HK-2 (cell line): ENCODE data around the gene OR2J3.
"Not testable (repeated sequence)": the region's sequence is repeated elsewhere in the genome, so short reads cannot be mapped to it uniquely, and the experiment has no call there.

Experiments used
- DNase-seq: peaks from one replicate; pipeline ENCODE4 v3.0.0-alpha.2; 2018; ENCODE audit not compliant: unreplicated experiment

Gene OR2J3

DNA sequence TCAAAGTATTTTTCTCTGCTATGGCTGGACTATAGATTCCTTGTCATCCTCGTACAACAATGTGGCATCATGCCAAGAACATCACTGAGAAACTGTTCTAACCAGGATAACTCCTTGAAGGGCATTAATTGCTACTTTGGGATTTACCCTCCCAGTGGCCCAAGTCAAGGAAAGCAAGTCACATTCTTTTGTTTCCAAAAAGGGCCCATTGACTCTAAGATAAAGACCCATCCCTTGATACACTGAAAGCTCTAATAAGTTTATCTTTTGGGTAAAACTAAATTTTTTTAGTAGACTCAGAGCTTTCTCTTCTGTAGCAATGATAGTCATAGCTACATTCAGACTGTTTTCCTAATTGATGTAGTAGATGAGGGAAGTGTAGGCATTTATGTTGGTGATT is at the start of gene OR2J3:
OR2J3 (plus strand) TSS at position 301 of the 400 bp plus-strand sequence. CDS start 3,833 bp downstream, outside the sequence.
- DNase-seq, result no peak

DNA sequence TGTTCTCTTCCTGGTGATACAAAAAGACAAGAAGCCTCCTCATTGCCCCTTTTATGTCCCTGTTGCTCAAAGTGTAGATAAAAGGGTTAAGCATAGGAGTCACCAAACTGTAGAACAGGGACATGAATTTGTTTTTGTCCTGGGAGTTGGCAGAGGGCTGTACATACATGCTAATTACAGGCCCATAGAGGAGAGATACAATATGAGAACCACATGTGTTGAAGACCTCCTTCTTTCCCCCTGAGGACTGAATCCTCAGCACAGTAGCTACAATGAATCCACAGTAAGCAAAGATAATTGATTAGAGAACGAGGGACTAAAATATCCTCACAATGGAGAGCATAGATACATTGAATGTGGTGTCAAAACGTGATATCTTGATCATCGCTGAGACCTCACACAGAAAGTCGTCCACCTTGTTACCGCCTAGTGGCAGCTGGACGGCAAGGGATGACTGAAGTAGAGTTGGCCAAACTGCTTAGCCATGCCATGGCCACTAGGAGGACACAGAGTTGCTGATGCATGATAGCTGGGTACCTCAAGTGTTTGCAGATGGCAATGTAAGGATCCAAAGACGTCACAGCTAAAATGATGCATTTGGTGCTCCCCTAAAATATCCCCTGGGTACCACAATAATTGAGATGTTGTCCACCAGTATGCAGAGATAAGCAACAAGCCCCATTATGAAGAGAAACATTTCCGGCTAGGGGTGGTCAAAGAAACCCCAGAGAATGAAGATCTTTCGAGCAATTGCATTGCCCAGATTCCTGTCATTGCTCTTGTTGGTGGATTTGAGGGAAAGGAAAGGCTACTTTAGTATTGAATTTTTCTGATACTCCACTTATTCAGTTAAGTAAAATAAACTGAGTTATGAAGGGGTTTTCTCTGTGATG is 35.8 kb upstream of the OR2J3 start:
- peak; percentile 14 for DNase-seq

DNA sequence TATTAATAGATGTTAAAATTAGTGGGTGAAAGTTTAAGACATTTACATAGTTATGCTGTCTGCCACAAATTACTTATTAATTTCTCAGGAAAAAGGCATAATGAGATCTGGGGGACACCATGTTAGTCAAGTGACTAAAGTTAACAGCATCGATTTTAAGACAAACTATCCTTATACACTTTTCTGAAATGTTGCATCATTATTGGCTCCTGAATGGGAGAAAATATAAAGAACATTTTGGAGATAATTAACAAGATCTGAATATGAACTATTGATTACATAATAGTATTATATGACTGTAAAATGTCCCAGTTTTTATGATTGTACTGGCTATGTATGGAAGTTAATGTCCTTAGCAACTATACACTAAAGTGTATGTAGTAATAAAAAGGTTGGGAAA is 28.7 kb upstream of the OR2J3 start:
- no peak for DNase-seq

DNA sequence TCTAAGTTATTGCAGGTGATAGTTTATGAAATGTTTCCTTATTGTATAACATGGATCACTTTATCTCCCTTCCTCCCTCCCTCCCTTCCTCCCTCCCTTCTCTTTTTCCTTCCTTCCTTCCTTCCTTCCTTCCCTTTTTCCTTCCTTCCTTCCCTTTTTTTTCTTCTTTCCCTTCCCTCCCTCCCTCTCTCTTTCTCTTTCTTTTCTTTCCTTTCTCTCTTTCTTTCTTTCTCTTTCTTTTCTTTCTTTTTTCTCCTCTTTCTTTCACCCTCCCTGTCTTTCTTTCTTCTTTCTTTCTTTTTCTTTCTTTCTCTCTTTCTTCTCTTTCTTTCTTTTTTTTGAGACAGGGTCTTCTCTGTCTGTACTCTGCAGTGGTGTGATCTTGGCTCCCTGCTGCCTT is 26.5 kb upstream of the OR2J3 start:
- DNase-seq, result no peak

DNA sequence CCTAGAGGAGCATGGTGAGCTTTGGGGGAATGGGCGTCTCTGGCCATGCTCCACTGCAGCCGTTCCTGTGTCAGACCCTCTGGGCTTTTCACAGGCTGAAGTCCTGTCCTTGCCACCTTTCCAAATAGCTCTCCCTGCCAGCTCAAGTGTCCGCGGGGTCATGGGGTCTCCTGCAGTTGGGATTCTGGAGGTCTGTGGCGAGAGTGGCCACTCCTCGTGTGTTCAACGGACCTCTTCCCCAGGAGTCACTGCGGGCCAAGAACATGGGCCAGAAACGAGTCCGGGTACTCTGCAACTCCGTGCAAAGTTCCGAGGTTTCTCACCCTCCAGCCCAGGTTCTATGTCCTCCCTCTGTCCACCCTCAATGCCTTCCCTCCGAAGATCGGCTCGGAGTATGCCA is 25.4 kb upstream of the OR2J3 start:
- DNase-seq, result no peak

DNA sequence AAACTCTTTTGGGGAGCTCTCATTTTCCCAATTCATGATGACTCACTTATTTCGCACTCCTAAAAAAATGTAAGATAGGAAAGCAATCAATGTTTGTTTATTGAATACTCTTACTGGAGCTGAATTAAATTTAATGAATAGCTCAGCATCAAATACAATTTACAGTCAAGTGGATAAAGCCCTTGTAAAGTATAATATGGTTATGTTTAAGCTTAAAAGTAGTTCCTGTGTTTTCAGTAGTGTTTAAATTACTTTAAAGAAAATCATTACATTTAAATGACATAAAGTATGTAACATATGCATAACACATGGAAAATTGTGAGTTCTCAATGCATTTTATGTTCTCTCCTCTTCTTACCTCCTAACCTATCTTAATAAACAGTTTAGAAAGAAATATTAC is 20.6 kb upstream of the OR2J3 start, which contains the start of gene OR2B3:
OR2B3 (minus strand) TSS at position 101 of the 400 bp plus-strand sequence; CDS start at position 36, 65 bp downstream.
- no peak for DNase-seq

DNA sequence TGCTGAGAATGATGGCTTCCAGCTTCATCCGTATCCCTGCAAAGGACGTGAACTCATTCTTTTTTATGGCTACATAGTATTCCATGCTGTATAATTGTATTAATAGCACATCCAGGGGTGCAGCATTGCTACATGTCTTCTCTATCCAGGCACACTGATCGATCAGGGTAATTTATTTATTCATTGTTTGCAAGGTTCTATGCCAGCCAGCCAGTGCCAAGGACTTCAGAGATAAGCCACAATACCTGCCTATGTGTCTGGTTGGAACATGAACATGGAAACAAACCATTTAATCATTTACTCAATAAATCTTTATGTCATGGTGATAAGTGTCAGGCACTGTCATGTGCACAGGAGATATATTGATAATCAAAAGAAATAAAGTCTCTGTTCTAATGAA is 14.9 kb upstream of the OR2J3 start:
- DNase-seq, result no peak

DNA sequence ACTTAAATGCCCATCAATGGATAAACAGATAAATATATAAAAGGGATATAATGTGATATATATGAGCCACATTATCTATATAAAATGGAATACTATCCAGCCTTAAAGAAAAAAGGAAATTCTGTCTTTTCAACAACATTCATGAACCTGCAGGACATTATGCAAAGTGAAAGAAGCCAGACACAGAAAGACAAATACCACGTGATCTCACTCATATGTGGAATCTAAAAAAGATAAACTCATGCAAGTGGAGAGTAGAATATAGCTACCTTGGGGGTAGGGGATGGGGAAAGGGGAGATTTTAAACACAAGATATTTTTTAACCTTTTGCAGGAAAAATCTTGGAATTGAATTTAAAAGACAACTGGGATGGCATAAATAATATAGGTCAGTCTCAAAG is 10.1 kb upstream of the OR2J3 start:
- DNase-seq, result no peak

DNA sequence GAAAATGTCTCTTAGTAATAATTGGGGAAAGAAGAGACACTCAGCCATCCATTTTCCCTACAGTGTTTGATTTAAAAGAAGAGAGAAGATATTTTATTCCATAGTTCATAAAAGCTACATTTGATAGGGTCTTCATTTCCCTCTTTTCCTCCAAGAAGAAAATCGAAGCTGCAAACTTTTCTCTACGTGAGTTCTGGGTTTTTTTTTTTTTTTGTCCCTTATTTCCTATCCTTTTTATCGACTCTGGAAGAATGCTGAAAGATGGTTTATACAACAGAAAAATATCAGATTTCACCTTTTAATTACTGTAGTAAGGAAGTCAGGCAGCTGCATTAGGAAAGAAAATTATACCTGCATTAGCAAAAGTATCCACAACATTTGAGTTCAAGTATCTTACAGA is 8.7 kb upstream of the OR2J3 start, which contains the start of gene OR2J1:
OR2J1 (plus strand) TSS at position 301 of the 400 bp plus-strand sequence. CDS start 1,453 bp downstream, outside the sequence.
- no peak for DNase-seq

DNA sequence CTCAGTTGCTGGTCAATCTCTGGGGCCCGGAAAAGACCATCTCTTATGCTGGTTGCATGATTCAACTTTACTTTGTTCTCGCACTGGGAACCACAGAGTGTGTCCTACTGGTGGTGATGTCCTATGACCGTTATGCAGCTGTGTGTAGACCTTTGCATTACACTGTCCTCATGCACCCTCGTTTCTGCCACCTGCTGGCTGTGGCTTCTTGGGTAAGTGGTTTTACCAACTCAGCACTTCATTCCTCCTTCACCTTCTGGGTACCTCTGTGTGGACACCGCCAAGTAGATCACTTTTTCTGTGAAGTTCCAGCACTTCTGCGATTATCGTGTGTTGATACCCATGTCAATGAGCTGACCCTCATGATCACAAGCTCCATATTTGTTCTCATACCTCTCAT is 4.3 kb downstream of the OR2J3 start:
- DNase-seq, result no peak

DNA sequence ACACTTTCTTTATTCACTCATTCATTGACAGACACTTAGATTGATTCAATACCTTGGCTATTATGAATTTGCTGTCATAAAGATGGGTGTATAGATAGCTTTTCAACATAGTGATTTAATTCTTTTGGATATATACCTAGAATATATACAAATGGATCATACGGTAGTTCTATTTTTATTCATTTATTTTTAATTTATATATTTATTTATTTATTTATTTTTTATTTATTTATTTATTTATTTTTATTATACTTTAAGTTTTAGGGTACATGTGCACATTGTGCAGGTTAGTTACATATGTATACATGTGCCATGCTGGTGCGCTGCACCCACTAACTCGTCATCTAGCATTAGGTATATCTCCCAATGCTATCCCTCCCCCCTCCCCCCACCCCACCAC is 7.1 kb downstream of the OR2J3 start:
- not testable (repeated sequence) for DNase-seq

DNA sequence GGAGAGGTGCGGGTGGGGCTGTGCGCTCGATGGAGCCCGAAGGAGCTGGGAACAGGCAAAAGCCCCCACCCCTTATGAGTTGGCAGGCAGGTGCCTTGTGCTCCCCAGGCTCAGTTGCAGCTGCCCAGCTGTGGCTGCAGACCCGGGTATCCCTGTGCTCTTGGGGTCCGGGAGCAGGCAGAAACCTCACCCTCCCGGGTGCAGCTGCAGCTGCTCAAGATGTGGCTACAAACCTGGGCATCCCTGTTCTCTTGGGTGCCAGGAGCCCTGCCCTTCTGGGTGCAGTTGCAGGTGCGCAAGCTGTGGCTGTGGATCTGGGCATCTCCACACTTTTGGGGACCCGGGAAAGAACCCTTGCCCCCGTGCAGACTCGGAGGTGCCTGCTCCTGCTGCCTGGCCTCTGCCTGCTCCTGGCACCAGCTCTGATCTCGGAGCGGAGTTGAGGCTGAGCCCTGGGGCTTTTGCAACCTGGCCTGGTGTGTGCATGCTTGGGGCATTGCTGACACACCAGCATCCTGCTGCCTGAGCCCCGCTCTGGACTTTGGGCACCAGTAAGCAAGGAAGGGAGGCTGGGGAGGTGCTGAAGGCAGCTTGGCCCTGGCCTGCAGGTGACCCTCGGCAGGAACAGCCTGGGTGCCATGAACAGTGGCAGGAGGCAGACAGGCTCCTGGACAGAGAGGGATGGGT is 21.6 kb downstream of the OR2J3 start:
- DNase-seq, result no peak

DNA sequence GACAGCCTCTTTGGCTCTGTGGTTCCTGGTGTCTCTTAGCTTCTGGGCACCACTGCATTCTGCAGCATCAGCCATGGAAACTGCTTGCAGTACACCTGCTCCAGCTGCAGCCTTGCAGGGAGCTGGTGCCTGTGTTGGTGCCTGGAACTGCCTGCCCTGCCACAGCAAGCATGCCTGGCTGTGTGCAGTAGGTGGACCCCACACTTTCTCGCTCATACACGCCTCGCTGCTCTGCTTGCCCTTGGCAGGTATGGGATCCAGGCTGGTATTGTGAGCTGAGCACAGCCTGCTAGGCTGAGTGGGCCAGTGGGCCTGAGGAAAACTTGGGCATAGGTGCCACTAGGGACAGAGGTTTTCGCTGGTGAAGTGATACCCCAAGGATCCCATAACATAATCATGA is 22.8 kb downstream of the OR2J3 start:
- no peak for DNase-seq

DNA sequence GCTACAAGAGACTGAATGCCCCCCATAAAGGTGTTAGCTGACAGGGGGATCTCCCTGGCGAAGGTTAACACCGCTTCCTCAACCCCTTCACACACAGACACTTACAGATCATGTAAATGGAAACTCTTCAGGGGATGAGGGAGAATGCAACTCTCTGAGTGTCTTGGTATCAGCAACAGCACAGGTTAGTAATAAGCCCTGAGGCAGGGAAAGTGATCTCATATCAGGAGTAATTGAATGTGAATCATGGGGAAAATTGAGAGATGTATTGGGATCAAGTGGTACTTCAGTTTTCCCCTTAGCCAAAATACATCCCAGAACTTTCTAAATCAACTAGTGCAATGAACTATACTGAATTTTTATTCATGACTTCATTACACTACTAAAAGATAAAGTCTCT is 23.8 kb downstream of the OR2J3 start:
- no peak for DNase-seq

DNA sequence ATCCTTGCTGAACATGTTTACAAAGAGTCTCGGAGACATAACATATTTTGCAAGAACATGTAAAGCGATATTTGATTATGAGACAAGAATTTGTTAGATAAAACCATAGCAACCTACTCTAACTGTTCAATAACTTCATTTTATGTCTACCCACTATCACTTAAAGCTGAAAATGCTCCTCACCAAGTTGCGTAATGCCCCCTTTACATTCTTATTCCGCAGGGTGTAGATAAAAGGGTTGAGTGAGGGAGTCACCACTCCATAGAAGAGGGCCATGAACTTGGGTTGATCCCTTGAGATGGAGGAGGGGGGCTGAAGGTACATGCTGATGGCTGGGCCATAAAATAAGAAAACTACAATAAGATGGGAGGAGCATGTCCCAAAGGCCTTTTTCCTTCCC is 29.9 kb downstream of the OR2J3 start:
- no peak for DNase-seq

DNA sequence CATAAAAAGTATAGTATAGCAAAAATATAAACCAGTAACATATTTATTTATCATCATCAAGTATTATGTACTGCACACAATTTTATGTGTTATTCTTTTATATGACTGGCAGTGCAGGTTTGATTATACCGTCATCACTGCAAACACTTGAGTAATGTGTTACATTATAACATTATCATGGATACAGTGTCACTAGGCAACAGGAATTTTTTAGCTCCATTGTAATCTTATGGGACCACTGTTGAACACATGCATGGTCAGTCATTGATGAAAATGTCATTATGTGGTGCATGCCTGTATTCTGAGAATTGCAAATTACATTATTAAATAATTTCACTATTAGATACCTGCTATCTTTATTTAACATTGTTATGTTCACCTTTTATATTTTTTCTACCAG is 33.7 kb downstream of the OR2J3 start:
- DNase-seq, result no peak

DNA sequence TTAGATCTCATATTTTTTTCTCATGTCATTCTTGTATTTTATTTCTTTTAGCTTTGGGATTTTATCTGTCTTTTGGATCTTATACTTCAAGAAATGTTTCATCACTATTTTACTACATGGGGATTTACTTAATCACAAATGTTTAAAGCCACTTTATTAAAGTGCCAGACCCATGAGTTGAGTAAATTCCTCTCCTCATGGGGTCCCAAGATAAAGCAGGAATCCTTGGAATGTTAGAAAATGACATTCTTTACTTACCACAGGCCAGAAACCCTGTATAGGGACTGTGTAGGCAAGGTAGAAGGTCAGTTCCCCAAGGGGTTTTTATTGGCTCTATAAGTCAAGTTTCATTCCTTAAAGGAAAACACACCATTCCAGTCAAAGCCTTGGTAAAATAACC is 34.5 kb downstream of the OR2J3 start:
- no peak for DNase-seq

DNA sequence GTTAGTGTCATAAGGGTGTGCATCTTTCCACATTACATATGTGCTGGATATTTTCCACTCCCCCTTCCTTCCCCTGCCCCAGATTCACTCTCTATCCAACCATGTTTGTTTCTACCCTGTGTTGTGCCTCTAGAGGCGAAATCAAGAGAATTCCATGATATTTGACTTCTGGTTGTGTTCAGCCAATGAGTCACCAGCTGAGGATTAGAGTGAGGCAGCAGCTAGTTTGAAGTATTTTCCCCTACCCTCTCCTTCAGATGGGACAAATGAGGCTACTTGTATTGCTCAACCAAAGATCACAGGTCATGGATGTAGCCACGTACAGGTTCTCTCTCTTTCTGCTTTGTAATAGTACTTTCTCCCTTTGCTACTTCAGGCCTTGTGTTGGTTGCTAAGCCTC is 38.3 kb downstream of the OR2J3 start:
- no peak for DNase-seq

DNA sequence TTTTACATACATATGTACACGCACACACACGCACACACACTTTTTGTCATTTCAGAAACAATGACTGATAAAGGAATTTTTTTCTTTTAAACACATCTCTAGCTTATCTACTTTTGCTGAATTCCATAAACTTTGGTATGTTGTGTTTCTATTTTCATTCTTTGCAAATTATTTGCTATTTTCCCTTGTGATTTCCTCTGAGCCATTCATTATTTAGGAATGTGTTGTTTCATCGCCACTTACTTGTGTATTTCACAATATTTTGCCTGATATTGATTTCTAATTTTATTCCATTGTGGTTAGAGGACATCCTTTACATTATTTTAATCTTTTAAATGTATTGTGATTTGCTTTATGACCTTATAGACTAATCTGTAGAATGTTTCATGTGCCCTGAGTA is 39.2 kb downstream of the OR2J3 start:
- no peak for DNase-seq

DNA sequence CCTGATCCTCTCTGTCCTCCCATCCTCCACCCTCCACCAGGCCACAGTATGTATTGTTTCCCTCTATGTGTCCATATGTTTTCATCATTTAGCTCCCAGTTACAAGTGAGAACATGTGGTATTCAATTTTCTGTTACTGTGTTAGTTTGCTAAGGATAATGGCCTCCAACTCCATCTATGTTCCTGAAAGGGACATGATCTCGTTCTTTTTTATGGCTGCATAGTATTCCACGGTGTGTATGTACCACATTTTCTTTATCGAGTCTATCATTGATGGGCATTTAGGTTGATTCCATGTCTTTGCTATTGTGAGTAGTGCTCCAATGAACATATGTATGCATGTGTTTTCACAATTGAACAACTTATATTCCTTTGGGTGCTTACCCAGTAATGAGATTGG is 41.6 kb downstream of the OR2J3 start:
- not testable (repeated sequence) for DNase-seq

DNA sequence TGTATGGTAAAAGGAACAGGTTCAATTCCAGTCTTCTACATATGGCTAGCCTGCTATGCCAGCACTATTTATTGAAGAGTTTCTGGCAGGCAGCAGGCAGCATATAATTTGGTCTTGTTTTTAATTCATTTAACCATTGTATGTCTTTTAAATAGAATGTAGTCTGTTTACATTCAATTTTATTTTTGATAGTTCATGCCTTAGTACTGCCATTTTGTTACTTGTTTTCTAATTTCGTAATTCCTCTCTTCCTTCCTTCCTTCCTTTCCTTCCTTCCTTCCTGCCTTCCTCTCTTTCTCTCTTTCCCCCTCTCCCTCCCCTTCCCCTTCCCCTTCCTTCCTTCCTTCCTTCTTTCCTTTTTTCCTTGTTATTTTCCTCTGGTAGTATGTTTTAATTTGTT is 45.2 kb downstream of the OR2J3 start:
- DNase-seq, result no peak

DNA sequence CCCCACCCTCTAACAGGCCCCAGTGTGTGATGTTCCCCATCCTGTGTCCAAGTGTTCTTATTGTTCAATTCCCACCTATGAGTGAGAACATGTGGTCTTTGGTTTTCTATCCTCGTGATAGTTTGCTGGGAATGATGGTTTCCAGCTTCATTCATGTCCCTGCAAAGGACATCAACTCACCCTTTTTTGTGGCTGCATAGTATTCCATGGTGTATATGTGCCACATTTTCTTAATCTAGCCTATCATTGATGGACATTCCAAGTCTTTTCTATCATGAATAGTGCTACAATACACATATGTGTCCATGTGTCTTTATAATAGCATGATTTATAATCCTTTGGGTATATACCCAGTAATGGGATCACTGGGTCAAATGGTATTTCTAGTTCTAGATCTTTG is 47.3 kb downstream of the OR2J3 start:
- DNase-seq, result not testable (repeated sequence)

DNA sequence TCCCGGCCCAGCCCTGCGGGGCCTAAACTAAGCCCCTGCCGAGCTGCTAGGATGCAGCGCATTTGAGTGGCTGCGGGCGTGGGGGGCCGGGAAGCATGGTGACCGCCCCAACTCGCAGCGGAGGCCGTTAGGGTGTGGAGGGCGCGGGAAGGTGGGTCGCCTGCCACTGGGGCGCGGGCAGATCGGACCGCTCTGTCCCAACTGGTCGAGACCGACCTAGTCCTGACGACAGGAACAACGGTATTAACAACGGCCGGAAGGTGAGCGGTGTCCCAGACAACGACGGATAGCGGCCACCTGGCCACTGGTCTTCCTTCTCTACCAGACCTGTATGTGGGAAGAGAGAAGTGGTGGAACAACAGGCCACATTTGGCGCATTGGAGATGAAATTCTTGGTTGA is 52.1 kb downstream of the OR2J3 start:
- not testable (repeated sequence) for DNase-seq
